Motor neuron (in vitro differentiated cells): ENCODE data around the gene PDPN. TPM values are rescaled to one million over a fixed set of nuclear protein-coding genes. Genes with fewer than 3 reads are reported as not detected.

Experiments used
- ATAC-seq, 8 experiments: fragments of 200-7000 bp; cut with Tn5 transposase; replicated peaks in 6 of 8; 2 replicates each; pipeline ENCODE4 v1.8.0; 2021; ENCODE audit warnings: mild to moderate bottlenecking in 8 of 8, moderate library complexity in 8 of 8
- H3K27ac ChIP-seq, 2 donors: fragments of 250-450 bp; sonication (Bioruptor Pico); 2 replicates each; pipeline ENCODE4 v1.9.0; 2021; ENCODE audit warnings: antibody characterized with exemption in 2 of 2, mild to moderate bottlenecking in 2 of 2, moderate library complexity in 1 of 2
- H3K4me1 ChIP-seq, 2 donors: fragments of 250-450 bp; sonication (Bioruptor Pico); replicated peaks in 1 of 2; 2 replicates each; pipeline ENCODE4 v1.6.1; 2021; ENCODE audit warnings: antibody characterized with exemption in 2 of 2, mild to moderate bottlenecking in 2 of 2, moderate library complexity in 1 of 2
- H3K4me3 ChIP-seq, 5 donors: fragments of 250-450 bp; sonication (Bioruptor Pico); 2 replicates each; pipeline ENCODE4 v1.9.0; 2021; ENCODE audit warnings: antibody characterized with exemption in 5 of 5, mild to moderate bottlenecking in 5 of 5, moderate library complexity in 4 of 5
- WGBS, 10 experiments: fragments of 450-650 bp; shearing (Covaris generic); methylation state at CpG; one replicate each; pipeline ENCODE4 v1.0.0; 2022; 5-methylcytosine and 5-hydroxymethylcytosine counted together
- in situ Hi-C, 9 experiments: fragments of 400-800 bp; cut with MboI; loops; one replicate each; pipeline ENCODE4 v1.15.0; 2021; ENCODE audit warnings: low sequenced_read_pairs in 9 of 9, low pct_unique_long_range_greater_than_20kb in 2 of 9; ENCODE audit not compliant: unreplicated experiment in 9 of 9
- total RNA-seq, 8 experiments: library from RNA; unstranded; fragments of 300-600 nt; gene quantifications; 2 replicates each; pipeline versions ENCODE4 v1.2.3 to v1.2.4, GENCODE V29; 2022

The PDPN gene
- 100 to 1,000 TPM in 1 of 8 experiments, 10 to 100 TPM in 4, 1 to 10 TPM in 2, under 1 TPM in 1; 0.63 to 129 (median 14.8) TPM for total RNA-seq

GRCh38 chr1:13583595-13583965, at the start of gene PDPN:
PDPN (plus strand) TSS chr1:13583832; CDS start chr1:13584034, 202 bp downstream.
- ATAC-seq: peak in 7 of 8 experiments; percentile 8 to 64 (median 40)
- H3K4me3 ChIP-seq: peak within 1 kb of the TSS; percentile 21 to 46 (median 38)
- H3K4me1 ChIP-seq: peaks cover 30 to 41% of the 10 kb centered on the region in 2 donors
- 0 to 9% (median 3%) methylated on average over 2 to 20 of the region's 29 CpGs; no CpG with 5 or more reads in 5 of the 10 experiments for WGBS, 10 experiments
- peak within 1 kb of the TSS; percentile 49 to 81 for H3K27ac ChIP-seq
- in situ Hi-C loops: no loop called here

DNA sequence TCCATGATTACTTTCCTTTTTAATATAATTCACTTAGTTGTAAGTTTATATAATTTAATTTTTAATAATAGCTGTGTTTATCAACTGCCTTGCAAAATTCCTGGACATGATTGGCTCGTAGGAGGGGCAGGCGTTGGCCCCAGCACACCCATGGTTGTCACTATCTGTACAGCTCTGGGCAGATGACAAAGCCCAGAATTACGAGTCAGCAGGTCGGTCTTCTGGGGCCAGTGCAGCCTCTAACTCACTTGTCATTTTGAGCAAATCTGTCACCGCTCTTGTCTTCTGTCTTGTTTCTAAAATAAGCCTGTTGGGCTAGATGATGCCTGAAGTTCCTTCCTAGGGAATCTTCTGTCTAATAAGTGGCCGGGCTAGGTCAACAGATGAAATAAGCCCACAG, 48.4 kb upstream of the PDPN start:
- ATAC-seq: no peak
- H3K27ac ChIP-seq: no peak overlapping the region
- 20 to 100% (median 88%) methylated on average over 1 to 6 of the region's 6 CpGs; no CpG with 5 or more reads in 2 of the 10 experiments for WGBS, 10 experiments

DNA sequence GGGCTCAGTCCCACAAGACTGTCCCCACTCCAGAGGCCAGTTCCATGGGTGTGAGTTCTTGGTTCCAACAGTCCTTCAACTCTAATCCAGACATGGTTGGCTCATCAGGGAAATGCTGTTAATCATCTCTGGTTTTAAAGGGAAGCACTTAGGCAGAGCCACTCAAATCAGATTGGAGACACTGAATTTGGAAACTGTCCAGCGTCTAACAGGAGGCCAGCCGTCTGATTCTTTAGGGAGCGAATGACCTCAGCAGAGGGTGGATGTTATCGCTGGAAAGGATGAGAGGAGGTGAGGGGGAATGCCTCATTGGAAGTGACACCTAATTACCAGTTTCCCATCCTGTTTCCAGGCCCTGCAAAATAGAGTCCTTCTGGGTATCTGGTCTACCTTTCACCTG, 47.1 kb upstream of the PDPN start:
- no peak for ATAC-seq
- in situ Hi-C loops: no loop called here
- Histone ChIP-seq H3K4me3 (no peak overlapping the region), H3K27ac (no peak overlapping the region), H3K4me1 (no peaks in the 10 kb centered on the region)
- WGBS, 10 experiments: 20 to 100% (median 80%) methylated on average over 1 to 4 of the region's 4 CpGs; no CpG with 5 or more reads in 3 of the 10 experiments

More for the DNA sequence above, 48.4 kb upstream of the PDPN start:
- in situ Hi-C loops: no loop called here
- Histone ChIP-seq H3K4me1 (no peaks in the 10 kb centered on the region), H3K4me3 (no peak overlapping the region)

DNA sequence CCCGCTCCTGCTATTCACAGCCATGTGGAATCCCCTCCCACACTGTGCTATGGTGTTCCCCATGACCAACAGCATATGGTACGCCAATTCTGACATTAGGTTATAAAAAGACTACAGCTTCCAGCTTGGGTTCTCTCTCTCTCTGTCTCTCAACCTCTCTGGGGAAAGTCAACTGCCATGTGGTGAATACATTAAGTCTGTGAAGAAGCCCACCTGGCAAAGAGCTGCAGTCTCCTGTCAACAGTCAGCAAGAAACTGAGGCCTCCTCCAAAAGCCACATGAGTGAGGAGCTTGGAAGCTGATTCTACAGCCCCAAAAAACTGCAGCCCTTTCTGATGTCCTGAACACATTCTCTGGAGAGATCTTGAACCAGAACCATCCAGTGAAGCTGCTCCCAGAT, 44.8 kb upstream of the PDPN start:
- 31 to 94% (median 83%) methylated on average over 1 to 2 of the region's 2 CpGs; no CpG with 5 or more reads in 5 of the 10 experiments for WGBS, 10 experiments

GRCh38 chr1:13539683-13540082, 43.9 kb upstream of the PDPN start:
- in situ Hi-C loops: no loop called here
- ATAC-seq: no peak
- 83 to 100% (median 100%) methylated on average over 1 to 2 of the region's 2 CpGs; no CpG with 5 or more reads in 5 of the 10 experiments for WGBS, 10 experiments
- Histone ChIP-seq H3K4me1 (peaks cover 0 to 3% of the 10 kb centered on the region in 2 donors), H3K4me3 (no peak overlapping the region), H3K27ac (no peak overlapping the region)

More for the DNA sequence above, 44.8 kb upstream of the PDPN start:
- Histone ChIP-seq H3K4me1 (peaks cover 0 to 3% of the 10 kb centered on the region in 2 donors), H3K4me3 (no peak overlapping the region), H3K27ac (no peak overlapping the region)
- in situ Hi-C loops: no loop called here
- no peak for ATAC-seq

GRCh38 chr1:13540866-13541265, 42.8 kb upstream of the PDPN start:
- peak in 1 of 8 experiments; percentile 14 for ATAC-seq
- H3K4me3 ChIP-seq: no peak overlapping the region
- WGBS, 10 experiments: 0 to 73% (median 32%) methylated on average over 2 to 8 of the region's 8 CpGs; no CpG with 5 or more reads in 4 of the 10 experiments
- H3K27ac ChIP-seq: no peak overlapping the region
- H3K4me1 ChIP-seq: peaks cover 0 to 3% of the 10 kb centered on the region in 2 donors
- in situ Hi-C loops: no loop called here

DNA sequence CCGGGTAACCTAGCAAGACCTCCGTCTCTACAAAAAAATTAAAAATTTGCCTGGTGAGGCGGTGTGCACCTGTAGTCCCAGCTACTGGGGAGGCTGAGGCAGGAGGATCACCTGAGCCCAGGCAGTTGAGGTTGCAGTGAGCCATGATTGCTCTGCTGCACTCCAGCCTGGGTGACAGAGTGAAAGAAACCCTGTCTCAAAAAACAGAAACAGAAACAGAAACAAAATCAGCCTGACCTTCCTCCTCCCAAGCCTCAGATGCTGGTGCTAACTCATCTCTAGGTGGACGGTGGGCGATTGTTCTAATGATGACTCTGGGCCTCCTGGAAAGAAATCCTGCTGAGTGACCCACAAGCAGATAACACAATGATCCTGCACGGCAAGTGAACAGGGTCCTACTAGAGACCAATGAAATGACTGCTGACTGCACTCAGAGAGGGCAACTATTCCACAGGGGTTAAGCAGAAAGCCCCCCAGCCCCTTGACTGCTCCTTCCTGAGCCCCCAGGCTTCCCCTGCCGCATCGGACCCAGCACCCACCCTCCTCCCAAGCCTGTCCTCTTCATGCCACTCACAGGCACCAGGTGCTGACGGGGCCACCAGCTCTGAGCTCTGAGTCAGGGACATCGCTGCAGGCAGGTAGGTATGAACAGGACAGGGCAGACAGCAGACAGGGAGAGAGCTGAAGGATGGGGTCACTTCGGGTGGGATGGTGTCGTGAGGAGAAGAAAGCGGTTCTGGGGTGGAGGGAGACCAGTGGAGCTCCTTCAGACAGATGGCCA, 42.0 kb upstream of the PDPN start:
- peaks cover 0 to 3% of the 10 kb centered on the region in 2 donors for H3K4me1 ChIP-seq
- H3K4me3 ChIP-seq: no peak overlapping the region
- in situ Hi-C loops: no loop called here
- WGBS, 10 experiments: 25 to 100% (median 75%) methylated on average over 1 to 11 of the region's 13 CpGs; no CpG with 5 or more reads in 2 of the 10 experiments
- no peak overlapping the region for H3K27ac ChIP-seq
- no peak for ATAC-seq

DNA sequence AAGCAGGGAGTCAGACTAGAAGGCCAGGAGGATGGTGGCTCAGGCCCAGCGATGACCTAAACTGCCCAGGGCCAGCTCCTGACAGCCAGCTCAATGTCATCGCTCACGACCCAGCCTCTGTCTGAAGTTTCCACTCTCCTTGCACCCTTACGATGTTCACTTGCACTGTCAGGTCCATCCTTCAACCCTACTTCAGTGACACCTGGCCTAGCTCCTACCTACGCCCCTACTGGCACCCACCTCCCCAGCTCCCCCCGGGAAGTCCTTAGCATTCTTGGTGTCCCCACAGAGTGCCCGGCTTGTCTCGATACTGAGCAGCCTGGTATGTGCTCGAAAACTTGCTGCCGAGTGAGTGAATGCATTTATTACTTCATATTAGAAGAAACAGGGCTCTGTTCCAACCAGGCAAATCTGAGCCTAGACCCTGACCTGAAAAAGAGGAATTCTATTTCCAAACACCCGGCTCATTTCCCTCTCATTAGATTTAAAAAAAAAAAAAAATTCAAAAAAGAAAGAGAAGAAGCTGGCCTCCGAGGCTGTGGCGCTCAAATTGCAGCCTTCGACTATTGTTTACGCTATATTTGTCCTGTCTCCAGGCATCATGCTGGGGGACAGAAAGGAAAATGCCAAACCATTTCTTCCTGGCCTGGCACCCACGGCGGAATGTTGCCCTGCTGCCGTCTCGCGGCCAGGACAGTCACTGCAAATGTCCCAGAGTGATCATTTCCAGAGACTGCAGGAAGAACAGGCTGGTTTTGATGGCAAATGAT, 40.0 kb upstream of the PDPN start:
- H3K4me3 ChIP-seq: no peak overlapping the region
- in situ Hi-C loops: no loop called here
- 0 to 69% (median 49%) methylated on average over 3 to 13 of the region's 20 CpGs for WGBS, 10 experiments
- ATAC-seq: peak; percentile 47 to 92 (median 59)
- no peak overlapping the region for H3K27ac ChIP-seq
- H3K4me1 ChIP-seq: peaks cover 0 to 3% of the 10 kb centered on the region in 2 donors

DNA sequence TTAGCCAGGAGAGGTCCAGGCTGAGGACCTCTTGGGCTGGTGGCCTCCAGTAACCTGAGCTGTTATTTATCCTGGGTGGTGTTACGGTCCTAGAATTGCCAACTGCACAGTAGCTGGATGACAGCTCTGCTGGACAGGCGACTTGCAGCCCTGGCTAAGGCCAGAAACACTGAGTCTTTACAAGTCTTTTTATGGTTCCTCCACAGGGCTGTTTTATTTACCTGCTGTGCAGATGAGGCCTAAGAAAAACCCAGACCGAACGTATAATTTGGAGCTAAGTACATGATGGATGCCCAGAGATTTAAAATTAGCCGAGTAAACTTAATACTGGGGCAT, 39.4 kb upstream of the PDPN start:
- Histone ChIP-seq H3K4me3 (no peak overlapping the region), H3K27ac (no peak overlapping the region), H3K4me1 (peaks cover 0 to 3% of the 10 kb centered on the region in 2 donors)
- 14 to 100% (median 87%) methylated on average over 1 to 5 of the region's 5 CpGs; no CpG with 5 or more reads in 3 of the 10 experiments for WGBS, 10 experiments
- in situ Hi-C loops: no loop called here
- no peak for ATAC-seq

DNA sequence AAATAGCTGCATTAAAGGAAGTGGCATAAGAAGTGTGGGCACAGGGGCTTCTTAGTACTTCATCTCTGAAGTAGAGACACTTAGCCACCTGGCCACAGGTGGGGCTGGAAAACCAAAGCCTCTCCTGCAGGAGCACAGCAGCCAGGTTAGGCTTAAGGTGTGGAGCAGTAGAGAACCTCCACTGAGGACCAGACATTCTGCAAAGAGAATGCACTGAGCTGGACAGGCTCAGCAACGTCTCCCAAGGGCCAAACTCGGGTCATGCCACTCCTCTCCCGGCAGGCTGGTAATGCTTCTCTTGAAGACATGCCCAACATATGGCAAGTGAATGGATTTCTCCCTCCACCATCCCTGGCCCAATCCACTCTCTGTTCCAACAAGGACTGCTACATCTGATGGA, 36.8 kb upstream of the PDPN start:
- Histone ChIP-seq H3K4me1 (peaks cover 0 to 6% of the 10 kb centered on the region in 2 donors), H3K4me3 (no peak overlapping the region), H3K27ac (no peak overlapping the region)
- no peak for ATAC-seq
- WGBS, 10 experiments: 60 to 71% (median 60%) methylated on average over 1 to 2 of the region's 3 CpGs; no CpG with 5 or more reads in 7 of the 10 experiments
- in situ Hi-C loops: no loop called here

- 33 to 92% (median 86%) methylated on average over 1 to 5 of the region's 6 CpGs; no CpG with 5 or more reads in 4 of the 10 experiments for WGBS, 10 experiments
- in situ Hi-C loops: no loop called here
- Histone ChIP-seq H3K4me3 (no peak overlapping the region), H3K4me1 (peaks cover 0 to 6% of the 10 kb centered on the region in 2 donors), H3K27ac (no peak overlapping the region)
- ATAC-seq: no peak
These were observed 35.4 kb upstream of the PDPN start for GRCh38 chr1:13548281-13548680.

- 61 to 96% (median 79%) methylated on average over 1 to 6 of the region's 6 CpGs; no CpG with 5 or more reads in 2 of the 10 experiments for WGBS, 10 experiments
- in situ Hi-C loops: no loop called here
- Histone ChIP-seq H3K4me3 (no peak overlapping the region), H3K27ac (no peak overlapping the region), H3K4me1 (peaks cover 0 to 3% of the 10 kb centered on the region in 2 donors)
- ATAC-seq: no peak
These were observed 34.6 kb upstream of the PDPN start for GRCh38 chr1:13549021-13549420.

DNA sequence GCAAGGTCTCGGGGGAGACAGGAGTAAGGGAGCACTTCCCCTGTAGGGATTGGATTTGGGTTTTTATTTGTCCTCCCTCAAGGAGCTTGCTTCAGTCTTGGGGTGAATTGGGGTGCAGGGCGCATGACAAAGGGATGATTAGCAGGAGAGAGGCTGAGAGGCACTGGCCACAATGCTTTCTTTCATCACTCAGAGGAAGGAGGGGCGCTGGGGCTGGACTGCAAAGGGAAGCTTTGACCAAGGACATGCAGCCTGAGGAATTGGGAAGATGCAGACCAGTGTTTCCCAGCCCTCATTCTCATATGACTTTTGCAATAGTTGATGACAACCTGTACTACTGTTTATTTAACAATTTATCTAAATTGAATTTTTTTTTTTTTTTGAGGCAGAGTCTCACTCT, 34.1 kb upstream of the PDPN start:
- in situ Hi-C loops: no loop called here
- ATAC-seq: no peak
- H3K27ac ChIP-seq: no peak overlapping the region
- 0 to 41% (median 0%) methylated on average over 1 to 3 of the region's 3 CpGs; no CpG with 5 or more reads in 3 of the 10 experiments for whole genome bisulfite sequencing, 10 experiments
- H3K4me3 ChIP-seq: no peak overlapping the region
- H3K4me1 ChIP-seq: peaks cover 0 to 3% of the 10 kb centered on the region in 2 donors
